ENCODE measurements around the gene PRXL2B.
A peak's percentile ranks its signal among the peaks of the same experiment; 100 is the strongest.

PRXL2B gene

GRCh38 chr1:2601721-2602303 is 15.2 kb downstream of the PRXL2B start:
- DNase-seq, result no peak

- DNase-seq, result no peak
Observed at GRCh38 chr1:2602311-2602835, 15.8 kb downstream of the PRXL2B start.

- DNase-seq, result no peak
Observed at GRCh38 chr1:2602866-2603520, 16.4 kb downstream of the PRXL2B start.

GRCh38 chr1:2603521-2604155 is 17.1 kb downstream of the PRXL2B start:
- DNase-seq, result no peak

- no peak for DNase-seq
Observed at GRCh38 chr1:2604156-2604843, 17.7 kb downstream of the PRXL2B start.

- no peak for DNase-seq
Observed at GRCh38 chr1:2604844-2605508, 18.4 kb downstream of the PRXL2B start.

- DNase-seq, result no peak
Observed at GRCh38 chr1:2605509-2606395, 19.2 kb downstream of the PRXL2B start.

- DNase-seq, result no peak
Observed at GRCh38 chr1:2606396-2606880, 19.9 kb downstream of the PRXL2B start.

GRCh38 chr1:2606881-2607621 is 20.5 kb downstream of the PRXL2B start:
- no peak for DNase-seq

GRCh38 chr1:2607641-2608091 is 21.1 kb downstream of the PRXL2B start:
- no peak for DNase-seq

GRCh38 chr1:2609319-2610035 is 22.9 kb downstream of the PRXL2B start:
- no peak for DNase-seq

GRCh38 chr1:2610036-2610959 is 23.7 kb downstream of the PRXL2B start:
- DNase-seq, result no peak

- DNase-seq, result peak; percentile 72
Observed at GRCh38 chr1:2611031-2611501, 24.5 kb downstream of the PRXL2B start.

GRCh38 chr1:2611621-2612437 is 25.3 kb downstream of the PRXL2B start:
- no peak for DNase-seq

GRCh38 chr1:2612591-2613365 is 26.2 kb downstream of the PRXL2B start:
- no peak for DNase-seq

GRCh38 chr1:2614145-2614544 is 27.6 kb downstream of the PRXL2B start:
- no peak for DNase-seq

GRCh38 chr1:2617971-2618470 is 31.4 kb downstream of the PRXL2B start:
- no peak for DNase-seq

Data from retina (tissue), 1 donor.